GM19025 (cell line): ENCODE measurements around the gene ECI1.
A peak's percentile ranks its signal among the peaks of the same experiment; 100 is the strongest.

Experiments used
- ATAC-seq: cut with Tn5 transposase; IDR thresholded peaks from one replicate; pipeline ENCODE4 v1.9.1; 2021; ENCODE audit warnings: mild to moderate bottlenecking, low read depth, moderate library complexity; ENCODE audit not compliant: unreplicated experiment

ECI1 gene

GRCh38 chr16:2235695-2236336 lies 15.6 kb downstream of the ECI1 start:
- ATAC-seq = no peak

GRCh38 chr16:2235234-2235651 lies 16.1 kb downstream of the ECI1 start:
- ATAC-seq = no peak

- no peak for ATAC-seq
Measured at GRCh38 chr16:2234813-2235170, 16.6 kb downstream of the ECI1 start.

- ATAC-seq = no peak
Measured at GRCh38 chr16:2233872-2234812, 17.2 kb downstream of the ECI1 start.

GRCh38 chr16:2233046-2233775 lies 18.2 kb downstream of the ECI1 start:
- ATAC-seq = no peak

GRCh38 chr16:2232094-2232990 lies 19.0 kb downstream of the ECI1 start:
- ATAC-seq = no peak

GRCh38 chr16:2231016-2231931 lies 20.1 kb downstream of the ECI1 start:
- no peak for ATAC-seq

GRCh38 chr16:2230376-2230775 lies 21.0 kb downstream of the ECI1 start:
- ATAC-seq = no peak

- ATAC-seq = no peak
Measured at GRCh38 chr16:2229632-2230250, 21.6 kb downstream of the ECI1 start.

- ATAC-seq = no peak
Measured at GRCh38 chr16:2229091-2229490, 22.3 kb downstream of the ECI1 start.

- ATAC-seq = no peak
Measured at GRCh38 chr16:2228161-2228824, 23.1 kb downstream of the ECI1 start.

GRCh38 chr16:2226918-2227317 lies 24.5 kb downstream of the ECI1 start:
- ATAC-seq = no peak

GRCh38 chr16:2226245-2226793 lies 25.1 kb downstream of the ECI1 start:
- no peak for ATAC-seq

- ATAC-seq = peak; percentile 8
Measured at GRCh38 chr16:2223942-2224486, 27.4 kb downstream of the ECI1 start.

GRCh38 chr16:2223221-2223941 lies 28.0 kb downstream of the ECI1 start, which contains the start of gene E4F1:
Gene E4F1 (plus strand): TSS chr16:2223591. CDS start chr16:2223614, 23 bp downstream.
- ATAC-seq = peak; percentile 92

- ATAC-seq = no peak
Measured at GRCh38 chr16:2216330-2216729, 35.1 kb downstream of the ECI1 start.

- ATAC-seq = peak; percentile 91
Measured at GRCh38 chr16:2214719-2214968, 36.7 kb downstream of the ECI1 start, which contains the start of gene PGP. Gene PGP (minus strand): TSS chr16:2214840. CDS start chr16:2214777, 63 bp downstream.
